GM19397 (cell line): ENCODE measurements around the gene DUSP7.

Experiments used
- ATAC-seq: cut with Tn5 transposase; IDR thresholded peaks from one replicate; pipeline ENCODE4 v1.9.1; 2021; ENCODE audit warnings: mild to moderate bottlenecking, moderate library complexity; ENCODE audit not compliant: unreplicated experiment

DUSP7 gene

GRCh38 chr3:52056521-52056967, at the start of gene DUSP7:
DUSP7 (minus strand) TSS chr3:52056571; CDS start chr3:52056366, 205 bp downstream.
- peak; percentile 29 for ATAC-seq

GRCh38 chr3:52104684-52105640, 48.6 kb upstream of the DUSP7 start:
- ATAC-seq: no peak

GRCh38 chr3:52102934-52103333, 46.6 kb upstream of the DUSP7 start:
- no peak for ATAC-seq

GRCh38 chr3:52099001-52099401, 42.6 kb upstream of the DUSP7 start:
- ATAC-seq: no peak

- no peak for ATAC-seq
Observed at GRCh38 chr3:52097851-52098507, 41.6 kb upstream of the DUSP7 start.

GRCh38 chr3:52095990-52096775, 39.8 kb upstream of the DUSP7 start:
- ATAC-seq: no peak

- no peak for ATAC-seq
Observed at GRCh38 chr3:52094571-52095485, 38.5 kb upstream of the DUSP7 start.

GRCh38 chr3:52093756-52094545, 37.6 kb upstream of the DUSP7 start:
- no peak for ATAC-seq

- ATAC-seq: no peak
Observed at GRCh38 chr3:52092891-52093290, 36.5 kb upstream of the DUSP7 start.

- no peak for ATAC-seq
Observed at GRCh38 chr3:52092271-52092660, 35.9 kb upstream of the DUSP7 start.

- no peak for ATAC-seq
Observed at GRCh38 chr3:52091586-52092270, 35.4 kb upstream of the DUSP7 start.

GRCh38 chr3:52090933-52091468, 34.6 kb upstream of the DUSP7 start:
- no peak for ATAC-seq

GRCh38 chr3:52090131-52090932, 34.0 kb upstream of the DUSP7 start:
- ATAC-seq: no peak

- ATAC-seq: no peak
Observed at GRCh38 chr3:52089691-52090090, 33.3 kb upstream of the DUSP7 start.

- no peak for ATAC-seq
Observed at GRCh38 chr3:52088445-52089367, 32.3 kb upstream of the DUSP7 start.

- ATAC-seq: no peak
Observed at GRCh38 chr3:52087731-52088130, 31.4 kb upstream of the DUSP7 start.
